GM10248 (cell line): ENCODE results near the gene NTRK3.

Experiments used
- CTCF ChIA-PET: fragments of 300-600 bp; sonication (Branson Sonifier 250); formaldehyde crosslinking; extraction: SDS; loops from one replicate; lab custom pipeline; 2021; ENCODE audit warnings: antibody characterized with exemption; lab: Yijun Ruan, JAX
- POLR2A ChIA-PET: fragments of 350-650 bp; sonication (Branson Sonifier 250); formaldehyde crosslinking; extraction: SDS; loops from one replicate; lab custom pipeline; 2020; ENCODE audit warnings: antibody characterized with exemption; lab: Yijun Ruan, JAX
- DNase-seq: peaks from one replicate; pipeline ENCODE4 v3.0.0; 2012; ENCODE audit errors: extremely low spot score
- CTCF ChIP-seq: IDR thresholded peaks from 2 replicates; pipeline ENCODE4 v1.5.1; 2012; ENCODE audit warnings: mild to moderate bottlenecking, low read depth; ENCODE audit errors: extremely low read depth, missing control alignments, control extremely low read depth

The NTRK3 gene

GRCh38 chr15:87860743-87861142 is 395.8 kb downstream of the NTRK3 start:
- POLR2A ChIA-PET: no interaction called here
- CTCF ChIA-PET: no interaction called here
- DNase-seq: no peak
- no peak for TF ChIP-seq CTCF

- no peak for TF ChIP-seq CTCF
- CTCF ChIA-PET: no interaction called here
- POLR2A ChIA-PET: no interaction called here
Observed at GRCh38 chr15:87858651-87859050, 397.9 kb downstream of the NTRK3 start.

GRCh38 chr15:87851497-87851896 is 405.0 kb downstream of the NTRK3 start:
- ChIA-PET CTCF (interaction anchor here (1.6 kb wide), 1 partner anchor 9 kb away, joined by 4 read pairs; no protein-coding TSS in a partner anchor), POLR2A (no interaction called here)
- no peak for DNase-seq
- no peak for TF ChIP-seq CTCF

More at GRCh38 chr15:87858651-87859050, 397.9 kb downstream of the NTRK3 start:
- no peak for DNase-seq

DNA sequence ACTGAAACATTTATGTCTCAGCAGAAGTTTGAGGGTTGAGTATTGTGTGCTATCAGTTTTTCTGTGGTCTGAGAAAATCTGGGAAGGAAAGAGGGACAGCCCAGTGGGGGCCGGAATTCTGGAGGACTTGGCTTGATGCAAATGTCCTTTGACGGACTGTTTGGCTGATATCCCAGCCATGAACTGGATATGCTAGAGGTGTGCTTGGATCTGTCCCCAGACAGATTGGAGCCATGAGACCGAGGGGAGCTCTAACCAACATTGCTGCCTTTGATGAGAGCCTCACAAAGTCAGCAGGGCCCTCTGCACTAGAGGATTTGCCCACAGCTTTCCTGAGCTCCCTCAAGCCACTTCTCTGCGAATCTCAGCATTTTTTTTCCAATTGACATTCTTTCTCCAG is 405.6 kb downstream of the NTRK3 start:
- no peak for TF ChIP-seq CTCF
- POLR2A ChIA-PET: no interaction called here
- no peak for DNase-seq
- CTCF ChIA-PET: interaction anchor here (1.6 kb wide), 1 partner anchor 9 kb away, joined by 4 read pairs; no protein-coding TSS in a partner anchor

DNA sequence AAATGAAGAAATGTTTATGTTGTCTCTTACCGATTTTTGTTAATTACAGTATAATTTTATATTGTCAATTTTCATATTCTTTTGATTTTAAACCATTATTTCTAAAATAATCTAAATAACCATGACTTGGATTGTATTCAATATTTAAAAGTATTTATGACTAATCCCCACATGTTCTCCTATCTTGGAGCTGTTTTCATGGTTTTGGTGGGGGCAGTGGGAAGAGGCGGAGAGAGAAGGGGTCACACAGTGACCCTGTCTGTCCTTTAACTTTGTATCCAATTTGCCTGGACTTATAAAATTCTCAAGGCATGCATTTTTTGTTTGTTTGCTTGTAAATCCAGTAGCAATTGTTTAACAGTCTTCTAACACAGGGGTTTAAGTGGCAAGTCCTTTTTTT is 407.4 kb downstream of the NTRK3 start:
- no peak for TF ChIP-seq CTCF
- DNase-seq: no peak
- CTCF ChIA-PET: no interaction called here
- POLR2A ChIA-PET: no interaction called here

DNA sequence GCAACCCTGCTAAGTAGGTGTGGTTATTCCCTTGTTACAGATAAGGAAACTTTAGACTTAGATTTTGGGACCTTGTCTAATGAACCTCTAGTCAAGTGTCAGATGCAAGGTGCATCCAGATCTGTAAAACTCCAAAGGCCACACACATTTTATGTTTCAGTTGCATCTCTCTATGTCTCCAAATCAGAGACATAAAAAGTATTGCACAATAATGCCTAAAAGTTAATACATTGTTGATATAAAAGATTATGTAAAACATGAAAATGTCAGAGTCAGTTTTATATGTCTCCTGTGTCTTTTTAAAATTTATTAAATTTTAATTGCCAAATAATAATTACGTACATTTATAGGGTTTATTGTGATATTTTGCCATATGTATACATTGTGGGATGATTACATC is 408.5 kb downstream of the NTRK3 start:
- POLR2A ChIA-PET: no interaction called here
- CTCF ChIA-PET: no interaction called here
- no peak for TF ChIP-seq CTCF
- DNase-seq: no peak

DNA sequence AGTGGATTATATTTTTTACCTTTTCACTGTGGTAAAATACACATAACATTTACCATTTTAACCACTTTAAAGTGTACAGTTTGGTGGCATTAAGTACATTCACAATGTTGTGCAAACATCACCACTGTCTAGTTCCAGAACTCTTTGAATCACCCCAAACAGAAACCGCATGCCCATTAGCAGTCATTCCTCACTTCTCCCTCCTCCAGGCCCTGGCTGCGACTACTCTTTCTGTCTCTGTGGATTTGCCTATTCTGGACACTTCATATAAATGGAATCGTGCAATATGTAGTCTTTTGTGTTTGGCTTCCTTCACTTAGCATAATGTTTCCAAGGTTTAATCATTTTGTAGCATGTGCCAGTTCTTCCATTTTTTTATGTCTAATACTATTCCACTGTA is 409.8 kb downstream of the NTRK3 start:
- no peak for DNase-seq
- TF ChIP-seq CTCF: no peak
- ChIA-PET POLR2A (no interaction called here), CTCF (no interaction called here)
